Progenitor cell of endocrine pancreas (in vitro differentiated cells): ENCODE data around the gene ZNF521. TPM values are rescaled to one million over a fixed set of nuclear protein-coding genes. Genes with fewer than 3 reads are reported as not detected.

Experiments
- DNase-seq: peaks from one replicate; pipeline ENCODE4 v3.0.0; 2021; ENCODE audit warnings: low spot score; ENCODE audit not compliant: unreplicated experiment
- H3K27ac Mint-ChIP-seq: 2 replicates; pipeline ENCODE4 v1.8.0; 2021; ENCODE audit warnings: mild to moderate bottlenecking, moderate library complexity, mixed read lengths
- H3K27me3 Mint-ChIP-seq: 2 replicates; pipeline ENCODE4 v1.8.0; 2021; ENCODE audit warnings: mixed read lengths
- H3K36me3 Mint-ChIP-seq: 2 replicates; pipeline ENCODE4 v1.8.0; 2022; ENCODE audit warnings: mixed read lengths; ENCODE audit not compliant: insufficient read depth
- H3K4me1 Mint-ChIP-seq: 2 replicates; pipeline ENCODE4 v1.8.0; 2021; ENCODE audit warnings: low read depth, mixed read lengths
- H3K4me3 Mint-ChIP-seq: 2 replicates; pipeline ENCODE4 v1.8.0; 2021; ENCODE audit warnings: low read depth, mild to moderate bottlenecking, moderate library complexity, mixed read lengths
- H3K9me3 Mint-ChIP-seq: 2 replicates; pipeline ENCODE4 v1.8.0; 2021; ENCODE audit warnings: low read depth, mixed read lengths
- total RNA-seq: library from RNA; stranded (reverse); gene quantifications from 2 replicates; pipeline ENCODE4 v1.2.1, GENCODE V29; 2021
- TF ChIP-seq, protein P1 (sequence below): fragments of 200-600 bp; sonication (generic); IDR thresholded peaks from one replicate; pipeline ENCODE4 v1.5.0; 2021; ENCODE audit warnings: antibody characterized with exemption, mild to moderate bottlenecking; ENCODE audit not compliant: unreplicated experiment

ZNF521 gene
- total RNA-seq, 1 donor from 2014 or later = 39.1 TPM

GRCh38 chr18:25262920-25263319 is 89.0 kb downstream of the ZNF521 start:
- TF ChIP-seq, protein P1, sequence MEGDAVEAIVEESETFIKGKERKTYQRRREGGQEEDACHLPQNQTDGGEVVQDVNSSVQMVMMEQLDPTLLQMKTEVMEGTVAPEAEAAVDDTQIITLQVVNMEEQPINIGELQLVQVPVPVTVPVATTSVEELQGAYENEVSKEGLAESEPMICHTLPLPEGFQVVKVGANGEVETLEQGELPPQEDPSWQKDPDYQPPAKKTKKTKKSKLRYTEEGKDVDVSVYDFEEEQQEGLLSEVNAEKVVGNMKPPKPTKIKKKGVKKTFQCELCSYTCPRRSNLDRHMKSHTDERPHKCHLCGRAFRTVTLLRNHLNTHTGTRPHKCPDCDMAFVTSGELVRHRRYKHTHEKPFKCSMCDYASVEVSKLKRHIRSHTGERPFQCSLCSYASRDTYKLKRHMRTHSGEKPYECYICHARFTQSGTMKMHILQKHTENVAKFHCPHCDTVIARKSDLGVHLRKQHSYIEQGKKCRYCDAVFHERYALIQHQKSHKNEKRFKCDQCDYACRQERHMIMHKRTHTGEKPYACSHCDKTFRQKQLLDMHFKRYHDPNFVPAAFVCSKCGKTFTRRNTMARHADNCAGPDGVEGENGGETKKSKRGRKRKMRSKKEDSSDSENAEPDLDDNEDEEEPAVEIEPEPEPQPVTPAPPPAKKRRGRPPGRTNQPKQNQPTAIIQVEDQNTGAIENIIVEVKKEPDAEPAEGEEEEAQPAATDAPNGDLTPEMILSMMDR = no peak
- Mint-ChIP-seq H3K27me3 (peaks cover 32% of the 10 kb centered on the region), H3K27ac (no peak overlapping the region), H3K4me1 (peaks cover 13% of the 10 kb centered on the region), H3K4me3 (no peak overlapping the region), H3K36me3 (peaks cover 3% of the 10 kb centered on the region), H3K9me3 (no peaks in the 10 kb centered on the region)
- no peak for DNase-seq

DNA sequence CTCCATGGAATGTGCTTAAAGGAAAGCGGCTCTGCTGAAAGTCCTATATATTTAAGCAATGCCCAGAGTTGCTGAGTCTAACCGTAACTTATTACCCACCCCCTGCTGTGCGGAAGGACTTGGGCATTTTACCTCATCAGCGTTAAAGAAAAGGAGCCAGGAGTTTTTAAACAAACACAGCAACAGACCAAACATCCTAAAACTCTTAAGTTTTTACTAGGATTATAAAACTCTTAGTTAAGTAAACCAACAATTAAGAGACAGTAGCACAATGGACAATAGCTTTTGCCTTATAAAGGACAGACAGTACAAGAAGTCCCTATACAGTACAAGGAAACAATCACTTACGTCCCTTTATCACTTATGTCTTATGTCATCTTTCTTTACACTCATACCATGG is 90.2 kb downstream of the ZNF521 start:
- Mint-ChIP-seq H3K4me1 (peaks cover 4% of the 10 kb centered on the region), H3K27ac (no peak overlapping the region), H3K9me3 (no peaks in the 10 kb centered on the region), H3K36me3 (peaks cover 3% of the 10 kb centered on the region), H3K27me3 (peaks cover 41% of the 10 kb centered on the region), H3K4me3 (no peak overlapping the region)
- TF ChIP-seq, protein P1 = no peak
- DNase-seq = no peak

DNA sequence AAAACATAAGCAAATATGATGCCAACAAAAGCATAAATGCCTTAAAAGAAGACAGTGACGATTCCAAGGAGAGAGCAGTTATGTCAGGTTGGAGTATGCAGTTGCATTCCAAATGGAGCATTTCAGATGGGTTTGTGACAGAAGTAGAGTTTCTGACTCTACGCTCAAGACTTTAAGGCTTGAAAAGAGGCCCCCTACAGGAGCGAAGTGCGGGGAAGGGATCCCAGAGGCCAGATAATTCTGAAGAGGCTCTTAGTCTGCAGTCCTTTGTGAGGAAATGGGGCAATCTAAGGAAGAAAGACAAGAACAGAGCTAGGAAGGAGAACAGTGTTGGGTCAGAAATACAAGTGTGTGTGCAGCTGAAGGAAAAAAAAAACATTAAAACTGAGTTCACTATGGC is 95.5 kb downstream of the ZNF521 start:
- H3K4me3 Mint-ChIP-seq = no peak overlapping the region
- no peak overlapping the region for H3K27ac Mint-ChIP-seq
- no peaks in the 10 kb centered on the region for H3K9me3 Mint-ChIP-seq
- TF ChIP-seq, protein P1 = no peak
- H3K27me3 Mint-ChIP-seq = peaks cover 66% of the 10 kb centered on the region
- DNase-seq = no peak
- peaks cover 3% of the 10 kb centered on the region for H3K36me3 Mint-ChIP-seq
- peaks cover 1% of the 10 kb centered on the region for H3K4me1 Mint-ChIP-seq

GRCh38 chr18:25253779-25254178 is 98.2 kb downstream of the ZNF521 start:
- Mint-ChIP-seq H3K27ac (no peak overlapping the region), H3K9me3 (no peaks in the 10 kb centered on the region), H3K27me3 (peaks cover 67% of the 10 kb centered on the region), H3K4me3 (no peak overlapping the region), H3K36me3 (no peaks in the 10 kb centered on the region), H3K4me1 (peaks cover 3% of the 10 kb centered on the region)
- DNase-seq = no peak
- TF ChIP-seq, protein P1 = no peak

- no peak for DNase-seq
- H3K27me3 Mint-ChIP-seq = peaks cover 63% of the 10 kb centered on the region
- no peak overlapping the region for H3K27ac Mint-ChIP-seq
- H3K4me3 Mint-ChIP-seq = no peak overlapping the region
- H3K4me1 Mint-ChIP-seq = peaks cover 9% of the 10 kb centered on the region
- H3K36me3 Mint-ChIP-seq = no peaks in the 10 kb centered on the region
- no peaks in the 10 kb centered on the region for H3K9me3 Mint-ChIP-seq
- TF ChIP-seq, protein P1 = no peak
Observed at GRCh38 chr18:25253136-25253535, 98.8 kb downstream of the ZNF521 start.
